Superior temporal gyrus (tissue), 1 donor: ENCODE data around the gene TSHZ1.

ENCODE experiments used
- DNase-seq: peaks from one replicate; pipeline ENCODE4 v3.0.0-alpha.2; 2016; ENCODE audit errors: extremely low spot score

The TSHZ1 gene

DNA sequence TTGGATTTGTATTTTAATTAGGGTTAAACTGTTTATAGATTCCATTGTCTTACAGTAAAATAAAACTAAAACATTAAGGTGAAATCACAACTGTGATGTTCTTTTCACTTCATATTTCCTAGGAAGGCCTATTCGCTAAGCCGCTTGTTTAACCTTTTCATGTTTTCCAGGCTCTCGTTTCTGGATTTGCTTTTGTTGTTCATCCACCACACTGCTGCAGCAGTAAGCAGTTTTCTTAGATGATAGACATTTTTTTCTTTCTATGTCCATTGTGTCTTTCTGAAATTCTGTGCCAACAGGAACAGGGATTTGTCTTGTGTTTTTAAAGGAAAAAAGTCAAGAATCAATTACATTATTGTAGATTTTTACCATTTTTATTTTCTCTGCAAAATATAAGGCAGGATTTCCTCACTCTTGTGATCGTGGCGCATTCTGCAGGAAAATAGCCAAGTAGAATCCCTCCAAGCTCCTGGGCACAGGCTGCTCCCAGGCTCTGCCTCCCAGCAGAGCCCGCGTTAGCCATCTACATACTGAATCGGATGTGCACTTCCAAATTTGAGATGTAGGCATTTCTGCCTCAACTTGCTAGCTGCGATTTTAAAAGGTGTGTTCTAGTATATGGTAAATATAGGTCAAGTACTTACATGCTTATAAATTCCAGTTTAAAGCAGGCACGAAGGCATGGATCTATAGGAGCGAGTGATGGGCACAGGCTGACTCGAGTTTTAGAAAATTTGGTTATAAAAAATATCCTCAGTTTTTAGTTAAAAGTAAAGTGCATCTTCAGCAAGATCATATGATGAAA, 10.2 kb downstream of the TSHZ1 start:
- peak; percentile 58 for DNase-seq

GRCh38 chr18:75221397-75221796, 10.8 kb downstream of the TSHZ1 start:
- peak; percentile 53 for DNase-seq

- no peak for DNase-seq
These were observed 11.3 kb downstream of the TSHZ1 start for GRCh38 chr18:75221897-75222296.

- DNase-seq = no peak
These were observed 11.8 kb downstream of the TSHZ1 start for GRCh38 chr18:75222407-75222806.

DNA sequence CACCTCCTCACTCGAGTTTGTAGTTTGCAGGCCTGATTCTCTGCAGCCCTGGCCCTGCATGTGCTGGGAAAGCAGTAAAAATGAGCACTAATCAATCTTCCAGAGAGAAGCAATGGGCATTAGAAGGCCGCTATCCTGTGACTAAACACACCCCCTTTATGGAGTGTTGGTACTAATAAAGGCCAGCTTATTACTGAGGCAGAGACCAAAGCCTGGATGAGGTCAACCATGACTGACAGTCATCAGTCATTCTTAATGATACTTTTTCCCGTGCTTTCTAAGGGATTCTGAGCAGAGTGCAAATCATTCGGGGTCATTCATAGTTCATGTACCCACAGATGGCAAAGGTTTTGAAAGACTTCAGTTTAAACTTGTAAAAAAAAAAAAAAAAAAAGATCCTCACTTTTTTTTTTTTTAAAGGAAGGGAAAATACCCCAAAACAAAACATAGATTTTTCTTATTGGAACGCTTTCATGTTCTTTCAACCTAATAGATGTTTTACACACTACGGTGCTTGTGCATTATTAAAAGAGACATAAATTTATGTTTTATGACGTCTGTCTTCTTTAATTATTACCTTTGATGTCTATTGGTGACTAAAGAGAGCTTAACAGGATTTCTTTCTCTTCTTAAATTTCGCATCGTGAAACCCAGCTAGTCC, 13.2 kb downstream of the TSHZ1 start:
- no peak for DNase-seq

GRCh38 chr18:75226286-75226955, 15.8 kb downstream of the TSHZ1 start:
- DNase-seq = no peak

DNA sequence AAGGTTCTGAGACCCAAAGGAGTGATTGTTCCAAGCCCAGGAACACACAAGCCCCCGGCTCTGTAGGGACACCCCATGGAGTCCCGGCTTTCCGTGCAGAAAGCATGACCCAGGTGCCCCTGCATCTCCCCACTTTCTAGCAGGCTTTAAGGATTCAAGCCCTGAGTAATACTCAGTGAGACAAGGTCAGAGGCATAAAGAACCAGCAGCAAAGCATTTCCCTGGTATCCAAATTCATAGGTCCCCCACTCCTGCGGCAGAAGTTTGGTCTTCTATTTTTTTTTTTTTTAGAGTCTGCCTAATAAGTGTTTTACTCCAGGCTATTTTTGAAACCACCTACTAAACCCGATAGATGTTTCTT, 16.3 kb downstream of the TSHZ1 start:
- no peak for DNase-seq

DNA sequence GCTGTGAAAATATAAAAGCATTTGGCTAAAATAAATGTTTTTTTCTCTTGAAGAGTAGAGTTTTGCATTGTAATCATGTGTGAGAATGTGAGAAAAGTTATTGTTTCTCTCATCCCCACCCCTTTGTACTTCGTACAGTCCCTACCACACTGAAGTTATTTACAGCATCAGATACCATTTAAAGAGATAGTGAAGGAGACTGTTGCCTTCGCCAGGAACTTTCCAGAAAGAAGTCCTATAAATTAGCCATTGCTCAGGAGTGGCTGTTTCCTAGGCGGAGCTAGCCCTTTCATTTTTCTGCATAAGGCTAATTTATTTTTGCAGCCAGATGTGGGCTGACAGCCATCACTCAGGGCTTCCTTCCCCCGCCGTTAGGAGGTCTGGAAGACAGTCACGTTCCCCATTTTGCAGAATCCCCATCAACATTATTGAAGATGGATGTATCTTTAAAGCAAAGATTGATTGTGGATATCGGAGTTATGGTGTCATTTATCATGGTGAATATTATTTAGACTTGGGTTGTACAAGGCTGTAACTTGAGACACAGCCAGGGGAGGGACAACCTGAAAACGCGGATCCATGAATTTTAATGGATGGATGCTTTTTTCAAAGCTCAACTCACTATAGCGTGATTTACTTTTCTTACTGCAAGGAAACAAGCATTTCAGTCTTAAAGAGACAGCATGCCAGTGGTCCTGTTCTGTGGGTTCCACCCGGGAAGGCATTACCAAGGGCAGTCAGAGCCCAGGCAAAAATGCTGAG, 17.1 kb downstream of the TSHZ1 start:
- no peak for DNase-seq

DNA sequence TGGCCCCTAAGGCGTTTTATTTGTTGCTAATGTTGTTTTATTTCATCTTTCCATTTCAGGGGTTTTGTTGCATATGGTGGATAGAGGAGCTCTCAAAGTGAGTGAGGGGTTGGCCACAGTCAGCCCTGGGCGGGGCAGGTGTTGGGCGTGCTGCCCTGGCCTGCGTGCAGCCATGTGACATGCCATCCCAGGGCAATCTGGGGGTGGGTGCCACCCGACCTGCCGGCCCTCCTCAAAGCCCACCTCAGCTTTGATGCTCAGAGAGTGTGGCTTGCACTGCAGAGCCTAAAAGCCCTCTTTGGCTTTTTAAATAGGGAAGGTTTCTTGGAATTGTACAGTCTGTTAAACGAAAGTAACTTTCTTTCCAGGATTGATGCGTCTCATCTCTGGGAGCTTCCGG, 18.4 kb downstream of the TSHZ1 start:
- DNase-seq = no peak

- DNase-seq = no peak
These were observed 18.8 kb downstream of the TSHZ1 start for GRCh38 chr18:75229437-75229836.

DNA sequence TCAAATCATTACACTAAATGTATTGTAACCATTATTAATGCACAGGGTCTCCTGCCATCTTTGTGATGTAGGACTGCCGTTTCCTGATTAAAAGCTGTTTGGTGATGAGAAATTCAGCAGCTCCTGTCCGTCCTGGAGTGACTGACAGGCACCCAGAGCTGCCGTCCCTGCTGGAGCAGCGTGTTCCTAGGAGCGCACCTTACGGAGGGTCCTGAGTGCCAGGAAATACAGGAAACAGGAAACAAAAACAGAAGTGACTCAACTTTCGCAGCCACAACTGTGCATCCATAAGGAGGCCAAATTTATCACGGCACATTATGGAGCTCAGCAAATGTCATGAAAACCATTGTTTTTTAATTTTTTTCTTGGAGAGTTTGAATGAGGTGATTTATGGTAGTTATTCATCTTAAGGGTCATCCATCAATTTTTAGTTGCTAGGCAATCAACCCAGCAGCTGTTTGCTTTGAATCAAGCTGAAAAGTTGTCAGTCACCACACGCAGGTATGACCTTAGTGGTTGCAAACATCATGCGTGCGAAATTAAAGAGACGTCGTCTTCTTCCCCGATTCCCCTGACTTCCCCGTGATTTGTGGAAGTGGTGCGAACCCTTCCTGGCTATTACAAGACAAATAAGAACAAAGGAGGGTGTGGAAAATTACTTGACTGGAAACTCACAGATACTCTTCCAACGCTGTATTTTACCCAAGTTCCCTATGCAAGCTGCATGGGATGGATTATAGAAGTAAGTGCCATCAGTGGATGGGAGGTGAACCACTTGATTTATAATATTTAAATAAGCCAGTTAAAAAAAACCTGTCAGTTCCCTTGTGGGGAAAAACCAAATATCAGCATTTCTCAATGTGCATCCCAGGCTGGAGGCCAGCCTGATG, 19.8 kb downstream of the TSHZ1 start:
- DNase-seq = no peak

DNA sequence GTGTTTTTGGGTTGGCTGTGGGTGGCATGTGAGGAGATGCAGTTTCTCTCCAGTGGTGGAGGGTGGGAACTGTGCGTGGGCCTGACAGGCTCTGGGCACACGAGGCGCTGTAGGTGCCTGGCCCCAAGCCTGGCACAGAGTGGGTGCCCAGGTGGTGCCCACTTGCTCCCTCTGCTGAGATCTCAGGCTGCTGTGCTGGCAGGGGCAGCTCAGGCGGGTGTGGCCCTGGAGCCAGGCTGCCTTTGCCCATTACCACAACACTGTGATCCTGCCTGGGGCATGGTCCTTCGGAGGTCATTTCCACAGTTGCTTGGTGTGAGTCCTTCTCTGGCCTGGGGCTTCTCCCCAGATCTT, 20.4 kb downstream of the TSHZ1 start:
- no peak for DNase-seq

DNA sequence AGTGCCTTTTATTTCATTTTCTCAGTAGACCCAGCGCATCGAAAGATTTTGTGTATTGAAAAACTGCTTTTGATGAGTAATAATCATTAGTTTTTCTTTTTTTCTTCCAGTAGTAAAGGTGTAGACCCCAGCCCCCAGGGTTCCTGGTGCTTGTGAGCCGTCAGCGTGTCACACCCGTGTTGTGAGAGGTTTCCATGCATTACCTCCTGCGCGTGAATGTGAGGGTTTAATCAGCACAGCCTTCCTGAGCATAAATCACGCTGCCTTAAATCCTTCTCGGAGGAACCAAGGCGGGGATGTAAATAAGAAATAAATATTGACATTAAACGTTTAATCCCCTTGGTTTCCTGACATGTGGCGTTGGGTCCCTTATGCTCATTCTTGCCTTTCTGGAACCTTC, 24.3 kb downstream of the TSHZ1 start:
- DNase-seq = no peak

- DNase-seq = no peak
These were observed 25.3 kb downstream of the TSHZ1 start for GRCh38 chr18:75235896-75236295.

DNA sequence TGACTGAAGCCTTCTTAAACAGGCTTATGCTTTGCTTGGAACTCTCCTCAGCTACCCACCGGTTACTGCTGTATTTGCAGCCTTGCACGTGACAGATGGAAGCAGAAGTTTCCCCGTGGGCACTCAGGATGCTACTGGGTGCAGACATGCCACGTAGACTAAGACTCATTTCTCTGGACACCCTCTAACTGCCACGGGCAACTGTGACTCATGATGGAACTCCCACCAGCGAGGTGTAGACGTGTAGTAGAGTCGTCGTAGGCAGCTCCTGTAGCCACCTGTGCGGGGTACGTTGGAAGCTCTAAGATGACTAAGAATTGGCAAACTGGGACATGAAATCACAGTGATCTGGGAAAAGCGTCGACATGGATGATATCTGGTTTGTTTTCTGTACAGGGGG, 27.5 kb downstream of the TSHZ1 start:
- DNase-seq = no peak

- no peak for DNase-seq
These were observed 28.2 kb downstream of the TSHZ1 start for GRCh38 chr18:75238786-75239185.

- DNase-seq = no peak
These were observed 29.8 kb downstream of the TSHZ1 start for GRCh38 chr18:75240433-75240832.

DNA sequence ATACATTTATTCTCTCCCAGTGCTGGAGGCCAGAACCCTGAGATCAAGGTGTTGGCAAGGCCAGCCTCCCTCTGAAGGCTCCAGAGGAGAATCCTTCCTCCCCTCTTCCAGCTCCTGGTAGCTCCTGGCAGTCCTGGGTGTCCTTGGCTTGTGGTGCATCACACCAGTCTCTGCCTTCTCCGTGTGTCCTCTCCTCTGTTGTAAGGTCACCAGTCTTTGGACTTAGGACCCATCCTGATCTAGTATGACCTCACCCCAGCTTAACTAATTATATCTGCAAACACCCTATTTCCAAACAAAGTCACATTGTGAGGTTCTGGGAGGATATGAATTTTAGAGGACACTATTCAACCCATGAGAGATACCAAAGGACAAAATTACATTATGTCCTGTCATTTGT, 31.1 kb downstream of the TSHZ1 start:
- no peak for DNase-seq

DNA sequence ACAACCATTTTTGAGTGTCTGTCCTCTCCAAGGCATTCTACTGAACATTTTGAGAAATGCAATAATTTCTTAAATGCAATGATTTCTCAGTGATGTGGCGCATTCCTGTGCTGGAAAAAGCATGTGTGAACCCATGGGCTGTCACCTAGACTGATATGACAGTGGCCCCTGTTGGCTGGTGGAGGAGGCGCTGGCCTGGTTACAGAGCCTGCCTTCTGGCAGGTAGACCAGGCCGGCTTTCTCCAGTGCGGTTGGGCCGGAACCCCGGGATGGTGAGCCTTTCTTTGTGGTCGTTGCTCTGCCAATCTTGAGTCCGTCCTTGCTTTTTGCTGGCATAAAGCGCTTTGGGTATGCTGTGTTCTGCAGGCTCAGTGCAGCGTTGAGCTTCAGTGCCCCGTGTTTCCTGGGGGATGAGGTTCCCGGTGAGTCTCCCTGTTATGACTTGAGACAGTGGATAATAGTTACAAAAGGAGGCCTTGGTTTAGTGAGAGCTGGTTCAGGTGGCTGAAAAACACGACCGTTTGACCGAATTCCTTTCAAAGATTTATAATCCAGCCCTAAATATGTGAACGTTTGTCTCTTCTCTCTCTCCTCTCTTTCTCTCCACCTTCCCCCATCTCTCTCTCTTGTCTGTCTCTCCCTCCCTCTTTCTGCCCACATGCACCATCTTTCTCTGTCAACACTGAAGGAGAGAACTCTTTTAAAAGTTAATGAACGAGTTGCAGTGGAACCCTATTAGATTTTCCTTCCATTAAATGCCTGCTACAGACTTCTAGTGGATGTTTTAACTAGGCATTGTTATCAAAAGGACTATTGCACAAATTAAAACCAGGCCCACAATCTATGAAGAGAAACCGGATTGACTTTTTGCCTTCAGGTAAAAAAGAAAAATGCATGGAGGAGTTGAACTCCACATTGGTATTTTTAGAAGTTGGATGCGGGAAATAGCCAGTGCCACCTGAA, 34.0 kb downstream of the TSHZ1 start:
- DNase-seq = no peak
